K562 (cell line): ENCODE results near the gene NSRP1. TPM values are rescaled to one million over a fixed set of nuclear protein-coding genes. Genes with fewer than 3 reads are reported as not detected.
A peak's percentile ranks its signal among the peaks of the same experiment; 100 is the strongest.

Source experiments
- ATAC-seq: fragments of 200-7000 bp; cut with Tn5 transposase; 3 replicates; pipeline ENCODE4 v1.9.1; 2020; ENCODE audit warnings: moderate library complexity
- BruUV-seq: library from RNA; stranded (reverse); fragments of 400-500 nt; replicated peaks from 2 replicates; lab custom pipeline; 2021; lab: Mats Ljungman, UMichigan
- CTCF ChIA-PET: fragments of 300-600 bp; formaldehyde crosslinking; extraction: SDS; loops from one replicate; lab custom pipeline; 2021; ENCODE audit warnings: low intra/inter-chr PET ratio; lab: Yijun Ruan, JAX
- POLR2A ChIA-PET: fragments of 300-600, 350-650 bp; sonication (Branson Sonifier 250); formaldehyde crosslinking; extraction: SDS; loops from one replicate; lab custom pipeline; 2021; ENCODE audit warnings: antibody characterized with exemption, inconsistent platforms; lab: Yijun Ruan, JAX
- DNase-seq, 4 experiments: peaks; one replicate each; pipeline versions ENCODE4 v3.0.0 to v3.0.0-alpha.2; 2011 to 2018; ENCODE audit warnings: low spot score in 3 of 4, mixed read lengths in 3 of 4; ENCODE audit errors: extremely low read depth in 1 of 4
- FAIRE-seq: peaks from 2 replicates; lab custom pipeline; 2011; peaks lifted over from hg19 to GRCh38; lab: Jason Lieb, UNC
- H2AFZ ChIP-seq: 2 replicates; pipeline ENCODE4 v1.6.0; 2011; ENCODE audit warnings: low read depth, low read length, control low read depth, inconsistent platforms
- H3K27ac ChIP-seq: fragments of 200-600 bp; 3 replicates; pipeline ENCODE4 v1.8.0; 2011; ENCODE audit warnings: low read depth, mild to moderate bottlenecking, control low read depth, inconsistent platforms, low read length, moderate library complexity, mixed read lengths; ENCODE audit errors: extremely low read depth
- H3K27me3 ChIP-seq, 2 experiments: fragments of 300-600 bp in 1 of 2; 2 replicates in 1 of 2; 3 replicates in 1 of 2; pipeline versions ENCODE4 v1.6.0 to v1.8.0; 2011; ENCODE audit warnings: inconsistent platforms in 2 of 2, low read length in 2 of 2, mild to moderate bottlenecking in 1 of 2, mixed read lengths in 1 of 2, moderate library complexity in 1 of 2; ENCODE audit not compliant: control insufficient read depth in 2 of 2, insufficient read depth in 2 of 2
- H3K36me3 ChIP-seq: fragments of 300-600 bp; 3 replicates; pipeline ENCODE4 v1.8.0; 2011; ENCODE audit warnings: mild to moderate bottlenecking, low read length, inconsistent platforms; ENCODE audit not compliant: control insufficient read depth, insufficient read depth
- H3K4me1 ChIP-seq, 2 experiments: fragments of 200-600 bp in 1 of 2; replicated peaks in 1 of 2; 2 replicates in 1 of 2; 3 replicates in 1 of 2; pipeline versions ENCODE4 v1.5.1 to v1.8.0; 2011; ENCODE audit warnings: inconsistent platforms in 2 of 2, low read length in 2 of 2, mild to moderate bottlenecking in 1 of 2, mixed read lengths in 1 of 2, moderate library complexity in 1 of 2; ENCODE audit not compliant: control insufficient read depth in 2 of 2, insufficient read depth in 2 of 2
- H3K4me2 ChIP-seq: 2 replicates; pipeline ENCODE4 v1.6.1; 2011; ENCODE audit warnings: low read length, control low read depth, inconsistent platforms, mixed read lengths; ENCODE audit not compliant: insufficient read depth
- H3K4me3 ChIP-seq: fragments of 200-600 bp; sonication (generic), shearing (Covaris generic); 2 replicates; pipeline ENCODE4 v1.5.1; 2016; ENCODE audit warnings: control low read depth, inconsistent platforms
- H3K79me2 ChIP-seq: fragments of 200-600 bp; 3 replicates; pipeline ENCODE4 v1.8.0; 2011; ENCODE audit warnings: low read length, inconsistent platforms; ENCODE audit not compliant: control insufficient read depth, insufficient read depth
- H3K9ac ChIP-seq, 2 experiments: 2 replicates each; pipeline versions ENCODE4 v1.6.0 to v1.6.1; 2011; ENCODE audit warnings: low read depth in 2 of 2, low read length in 2 of 2, control low read depth in 1 of 2, inconsistent platforms in 1 of 2, mild to moderate bottlenecking in 1 of 2, mixed read lengths in 1 of 2; ENCODE audit not compliant: insufficient read depth in 1 of 2
- H3K9me1 ChIP-seq: one replicate; pipeline ENCODE4 v1.6.0; 2011; ENCODE audit warnings: inconsistent platforms, mild to moderate bottlenecking, low read length, moderate library complexity; ENCODE audit not compliant: control insufficient read depth, insufficient read depth
- H3K9me3 ChIP-seq: replicated peaks from 2 replicates; pipeline ENCODE4 v1.5.1; 2011; ENCODE audit warnings: low read depth, low read length, inconsistent platforms; ENCODE audit not compliant: control insufficient read depth, insufficient read depth
- H4K20me1 ChIP-seq: replicated peaks from 2 replicates; pipeline ENCODE4 v1.6.1; 2011; ENCODE audit warnings: low read length, inconsistent platforms, mixed read lengths; ENCODE audit not compliant: control insufficient read depth, insufficient read depth
- ARNT ChIP-seq, 2 experiments: fragments of 450-650 bp; IDR thresholded peaks; 2 replicates each; pipeline ENCODE4 v1.6.1; 2016; ENCODE audit warnings: mild to moderate bottlenecking in 1 of 2
- BRD4 ChIP-seq: fragments of 200-600 bp; sonication (generic); IDR thresholded peaks from 2 replicates; pipeline ENCODE4 v1.6.1; 2017; ENCODE audit warnings: inconsistent platforms
- COPS2 ChIP-seq: fragments of 450-650 bp; conservative IDR thresholded peaks from 2 replicates; pipeline ENCODE4 v1.6.1; 2016; ENCODE audit warnings: mild to moderate bottlenecking, moderate library complexity
- GTF2F1 ChIP-seq: IDR thresholded peaks from 2 replicates; pipeline ENCODE4 v1.6.1; 2011; ENCODE audit warnings: low read depth, low read length, improper control_type of control experiment
- KDM2B ChIP-seq: fragments of 250-450 bp; sonication (Bioruptor Pico); IDR thresholded peaks from 2 replicates; pipeline ENCODE4 v1.8.0; 2021; ENCODE audit warnings: mild to moderate bottlenecking, moderate library complexity
- NR1H2 ChIP-seq: sonication (generic); formaldehyde crosslinking; IDR thresholded peaks from 2 replicates; pipeline ENCODE4 v1.4.0; 2020; ENCODE audit warnings: mild to moderate bottlenecking, missing genetic modification reagents
- RAD21 ChIP-seq, 2 experiments: fragments of 250-450 bp in 1 of 2; fragments of 450-650 bp in 1 of 2; sonication (Bioruptor Pico) in 1 of 2; formaldehyde crosslinking in 1 of 2; IDR thresholded peaks in 1 of 2; conservative IDR thresholded peaks in 1 of 2; 2 replicates each; pipeline versions ENCODE4 v1.4.0 to v1.8.0; 2020 to 2022; ENCODE audit warnings: mild to moderate bottlenecking in 2 of 2, moderate library complexity in 1 of 2
- SPI1 ChIP-seq: IDR thresholded peaks from 2 replicates; pipeline ENCODE4 v1.6.1; 2011; ENCODE audit warnings: low read depth, low read length, control low read depth, borderline replicate concordance
- YBX1 ChIP-seq: fragments of 450-650 bp; IDR thresholded peaks from 2 replicates; pipeline ENCODE4 v1.7.1; 2016; ENCODE audit warnings: mild to moderate bottlenecking
- WGBS: fragments of 100-300 bp; shearing (Covaris generic); methylation state at CpG from one replicate; pipeline ENCODE4 v1.1.6; 2016; ENCODE audit warnings: low coverage, mixed read lengths; ENCODE audit not compliant: insufficient coverage; ENCODE audit errors: missing lambda C conversion rate; 5-methylcytosine and 5-hydroxymethylcytosine counted together
- in situ Hi-C: fragments of 300-500 bp; cut with MboI; formaldehyde crosslinking; loops from 4 replicates; pipeline ENCODE4 v1.15.0; 2018; ENCODE audit warnings: inconsistent platforms, mixed read lengths
- intact Hi-C: fragments of 100-400 bp; cut with micrococcal nuclease; formaldehyde crosslinking; loops from 2 replicates; pipeline ENCODE4 v1.14.2; 2022
- polyA plus RNA-seq, 8 experiments: library from polyadenylated mRNA; depleted of rRNA in 4 of 8; stranded (reverse) in 5 of 8; unstranded in 3 of 8; fragments of >200 nt; fragmentation: Nextera tagmentation in 2 of 8; fragmentation: Illumina TruSeq in 1 of 8; extraction: Ambion mirVana in 2 of 8; extraction: Trizol in 1 of 8; gene quantifications; 2 replicates each; pipeline versions ENCODE4 v1.2.1 to v1.2.3, GENCODE V29; 2011 to 2014; ENCODE audit warnings: inconsistent platforms in 1 of 8, missing spikeins in 1 of 8
- total RNA-seq, 7 experiments: library from RNA; depleted of rRNA in 6 of 7; stranded (reverse); fragments of >200 nt in 6 of 7; fragmentation: Illumina TruSeq in 2 of 7; extraction: Trizol in 2 of 7; gene quantifications; 2 replicates each; pipeline versions ENCODE4 v1.2.1 to v1.2.3, GENCODE V29; 2011 to 2021; ENCODE audit warnings: low replicate concordance in 1 of 7
- TF ChIP-seq, protein P1 (sequence below): fragments of 450-650 bp; formaldehyde crosslinking; IDR thresholded peaks from 2 replicates; pipeline ENCODE4 v1.4.0; 2022; ENCODE audit warnings: missing genetic modification characterization
- TF ChIP-seq, protein P2 (sequence below), 2 experiments: fragments of 450-650 bp; IDR thresholded peaks; 2 replicates each; pipeline ENCODE4 v1.6.1; 2016
- TF ChIP-seq, protein P3 (sequence below): IDR thresholded peaks from 2 replicates; pipeline ENCODE4 v1.6.1; 2012; ENCODE audit warnings: low read depth, low read length, improper control_type of control experiment, borderline replicate concordance

The NSRP1 gene
- total and polyA plus RNA-seq, 9 of the 15 experiments (the other 6 are each of a cell fraction or from before 2014, with no cell fraction given) = 18.4 to 68.6 (median 32.7) TPM

DNA sequence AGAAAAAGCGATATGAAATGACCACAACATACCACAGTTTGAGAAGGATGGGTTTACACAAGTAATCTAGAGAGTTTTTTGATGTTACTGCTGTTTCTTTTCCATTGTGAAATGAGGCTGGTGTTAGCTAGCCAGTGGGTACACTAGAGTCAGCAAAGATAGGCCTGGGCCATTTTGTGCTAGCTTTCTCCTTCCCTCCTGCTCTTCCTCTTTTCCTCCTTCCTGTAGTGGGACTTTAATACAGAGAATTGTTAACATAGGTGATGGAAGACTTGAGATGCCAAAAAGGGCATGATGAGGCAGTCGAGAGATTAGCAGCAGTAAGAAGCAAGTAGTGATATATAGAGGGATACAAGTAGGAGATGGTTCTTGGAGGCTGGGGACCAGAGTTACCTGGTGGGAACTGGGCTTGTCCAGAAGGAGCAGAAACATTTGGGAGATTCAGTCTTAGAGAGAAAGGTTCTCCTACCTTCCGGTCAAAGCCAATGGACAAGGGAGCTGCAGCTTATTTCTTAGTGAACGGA lies 7.7 kb downstream of the NSRP1 start:
- Histone ChIP-seq H3K27me3 (no peaks in the 10 kb centered on the region), H3K79me2 (peaks cover 92% of the 10 kb centered on the region), H3K4me1 (peaks cover 0 to 2% of the 10 kb centered on the region in 2 experiments; a peak in 2 of 5 replicates), H3K9ac (no peak overlapping the region), H4K20me1 (no peaks in the 10 kb centered on the region; the same call in 1 of the 2 replicates), H3K27ac (0 out of 3 replicates have a peak overlapping the region, but pooled peaks have one; percentile 3), H2AFZ (no peak overlapping the region), H3K9me1 (no peaks in the 10 kb centered on the region), H3K4me3 (no peak overlapping the region), H3K36me3 (peaks cover 86% of the 10 kb centered on the region), H3K4me2 (no peak overlapping the region), H3K9me3 (no peaks in the 10 kb centered on the region)
- no peak for FAIRE-seq
- intact Hi-C loops = no loop called here
- in situ Hi-C loops = no loop called here
- ChIA-PET CTCF (interaction anchor here (2.5 to 3.4 kb wide), 2 partner anchors 153 to 212 kb away, joined by 25 to 29 read pairs; no protein-coding TSS in a partner anchor), POLR2A (interaction anchor here (0.6 to 1.6 kb wide), 5 partner anchors 9 to 732 kb away, joined by 3 to 7 read pairs (median 3); no protein-coding TSS in a partner anchor)
- peak; percentile 49; the same call in 2 of the 3 replicates for ATAC-seq
- no TSS peak for BruUV-seq
- 93% methylated on average over 4 of the region's 4 CpGs for WGBS
- no peak for DNase-seq
- TF ChIP-seq SPI1 = peak; percentile 57; the same call in 1 of the 2 replicates
- TF ChIP-seq, protein P1, sequence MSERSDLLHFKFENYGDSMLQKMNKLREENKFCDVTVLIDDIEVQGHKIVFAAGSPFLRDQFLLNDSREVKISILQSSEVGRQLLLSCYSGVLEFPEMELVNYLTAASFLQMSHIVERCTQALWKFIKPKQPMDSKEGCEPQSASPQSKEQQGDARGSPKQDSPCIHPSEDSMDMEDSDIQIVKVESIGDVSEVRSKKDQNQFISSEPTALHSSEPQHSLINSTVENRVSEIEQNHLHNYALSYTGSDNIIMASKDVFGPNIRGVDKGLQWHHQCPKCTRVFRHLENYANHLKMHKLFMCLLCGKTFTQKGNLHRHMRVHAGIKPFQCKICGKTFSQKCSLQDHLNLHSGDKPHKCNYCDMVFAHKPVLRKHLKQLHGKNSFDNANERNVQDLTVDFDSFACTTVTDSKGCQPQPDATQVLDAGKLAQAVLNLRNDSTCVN (CRISPR knock-in tag) = no peak

DNA sequence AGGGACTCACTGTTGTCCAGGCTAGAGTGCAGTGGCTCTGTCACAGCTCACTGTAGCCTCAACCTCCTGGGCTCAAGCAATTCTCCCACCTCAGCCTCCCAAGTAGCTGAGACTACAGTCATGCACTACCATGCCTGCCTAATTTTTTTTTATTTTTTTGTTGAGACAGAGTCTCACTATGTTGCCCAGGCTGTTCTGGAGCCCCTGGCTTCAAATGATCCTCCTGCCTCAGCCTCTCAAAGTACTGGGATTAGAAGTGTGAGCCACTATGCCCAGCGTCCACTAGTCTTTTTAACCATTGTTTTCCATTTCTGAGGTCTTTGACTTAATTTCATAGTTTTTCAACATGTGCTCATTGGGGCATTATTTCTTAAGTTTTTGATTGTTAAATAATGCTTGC lies 13.5 kb downstream of the NSRP1 start:
- ChIA-PET CTCF (no interaction called here), POLR2A (no interaction called here)
- H3K9ac ChIP-seq = no peak overlapping the region
- no peak for FAIRE-seq
- intact Hi-C loops (no loop called here), in situ Hi-C loops (no loop called here)
- no peaks in the 10 kb centered on the region; the same call in 1 of the 2 replicates for H4K20me1 ChIP-seq
- BruUV-seq = no TSS peak
- ATAC-seq = peak; percentile 37
- H3K4me2 ChIP-seq = no peak overlapping the region
- peaks cover 84% of the 10 kb centered on the region for H3K36me3 ChIP-seq
- no peak overlapping the region for H3K4me3 ChIP-seq
- DNase-seq = no peak
- H3K9me3 ChIP-seq = no peaks in the 10 kb centered on the region
- H2AFZ ChIP-seq = no peak overlapping the region
- WGBS = 92% methylated on average over 1 of the region's 1 CpG
- no peaks in the 10 kb centered on the region for H3K4me1 ChIP-seq
- H3K27ac ChIP-seq = no peak overlapping the region
- peaks cover 73% of the 10 kb centered on the region for H3K79me2 ChIP-seq
- H3K9me1 ChIP-seq = no peaks in the 10 kb centered on the region
- no peaks in the 10 kb centered on the region for H3K27me3 ChIP-seq
- TF ChIP-seq RAD21 (CRISPR knock-in tag; conservative IDR thresholded peaks at IDR 0.05 in 1 of 2, IDR thresholded peaks at IDR 0.05 in 1 of 2) = no peak
- TF ChIP-seq GTF2F1 = no peak
- TF ChIP-seq BRD4 = no peak
- no peak for TF ChIP-seq COPS2
- TF ChIP-seq, protein P2, sequence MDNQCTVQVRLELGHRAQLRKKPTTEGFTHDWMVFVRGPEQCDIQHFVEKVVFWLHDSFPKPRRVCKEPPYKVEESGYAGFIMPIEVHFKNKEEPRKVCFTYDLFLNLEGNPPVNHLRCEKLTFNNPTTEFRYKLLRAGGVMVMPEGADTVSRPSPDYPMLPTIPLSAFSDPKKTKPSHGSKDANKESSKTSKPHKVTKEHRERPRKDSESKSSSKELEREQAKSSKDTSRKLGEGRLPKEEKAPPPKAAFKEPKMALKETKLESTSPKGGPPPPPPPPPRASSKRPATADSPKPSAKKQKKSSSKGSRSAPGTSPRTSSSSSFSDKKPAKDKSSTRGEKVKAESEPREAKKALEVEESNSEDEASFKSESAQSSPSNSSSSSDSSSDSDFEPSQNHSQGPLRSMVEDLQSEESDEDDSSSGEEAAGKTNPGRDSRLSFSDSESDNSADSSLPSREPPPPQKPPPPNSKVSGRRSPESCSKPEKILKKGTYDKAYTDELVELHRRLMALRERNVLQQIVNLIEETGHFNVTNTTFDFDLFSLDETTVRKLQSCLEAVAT (IDR thresholded peaks at IDR 0.05) = no peak
- no peak for TF ChIP-seq YBX1
- no peak for TF ChIP-seq ARNT (IDR thresholded peaks at IDR 0.05)
- no peak for TF ChIP-seq NR1H2 (CRISPR knock-in tag)
- TF ChIP-seq, protein P3, sequence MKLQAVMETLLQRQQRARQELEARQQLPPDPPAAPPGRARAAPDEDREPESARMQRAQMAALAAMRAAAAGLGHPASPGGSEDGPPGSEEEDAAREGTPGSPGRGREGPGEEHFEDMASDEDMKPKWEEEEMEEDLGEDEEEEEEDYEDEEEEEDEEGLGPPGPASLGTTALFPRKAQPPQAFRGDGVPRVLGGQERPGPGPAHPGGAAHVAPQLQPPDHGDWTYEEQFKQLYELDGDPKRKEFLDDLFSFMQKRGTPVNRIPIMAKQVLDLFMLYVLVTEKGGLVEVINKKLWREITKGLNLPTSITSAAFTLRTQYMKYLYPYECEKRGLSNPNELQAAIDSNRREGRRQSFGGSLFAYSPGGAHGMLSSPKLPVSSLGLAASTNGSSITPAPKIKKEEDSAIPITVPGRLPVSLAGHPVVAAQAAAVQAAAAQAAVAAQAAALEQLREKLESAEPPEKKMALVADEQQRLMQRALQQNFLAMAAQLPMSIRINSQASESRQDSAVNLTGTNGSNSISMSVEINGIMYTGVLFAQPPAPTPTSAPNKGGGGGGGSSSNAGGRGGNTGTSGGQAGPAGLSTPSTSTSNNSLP = no peak
- TF ChIP-seq KDM2B = no peak
